AG04449 (cell line): Measurements from ENCODE around the gene CHTF18.
"Not testable (repeated sequence)": the region's sequence is repeated elsewhere in the genome, so short reads cannot be mapped to it uniquely, and the experiment has no call there.

ENCODE experiments used
- CTCF ChIA-PET: fragments of 350-600 bp; formaldehyde crosslinking; extraction: SDS; loops from one replicate; lab custom pipeline; 2021; ENCODE audit warnings: antibody characterized with exemption; lab: Yijun Ruan, JAX
- POLR2A ChIA-PET: fragments of 400-600, 350-600 bp; formaldehyde crosslinking; extraction: SDS; loops from one replicate; lab custom pipeline; 2020; ENCODE audit warnings: antibody characterized with exemption, inconsistent platforms; lab: Yijun Ruan, JAX
- DNase-seq: peaks from one replicate; pipeline ENCODE4 v3.0.0-alpha.2; 2010; ENCODE audit warnings: low read depth, low spot score
- H3K4me3 ChIP-seq: 2 replicates; pipeline ENCODE4 v1.5.1; 2011; ENCODE audit warnings: low read depth, mild to moderate bottlenecking, control low read depth, low read length
- TF ChIP-seq, protein P1 (sequence below): IDR thresholded peaks from one replicate; pipeline ENCODE4 v1.5.1; 2011; ENCODE audit warnings: mild to moderate bottlenecking, moderate library complexity, low read length, control low read depth, inconsistent platforms; ENCODE audit not compliant: insufficient read depth; ENCODE audit errors: missing control alignments

CHTF18 gene

DNA sequence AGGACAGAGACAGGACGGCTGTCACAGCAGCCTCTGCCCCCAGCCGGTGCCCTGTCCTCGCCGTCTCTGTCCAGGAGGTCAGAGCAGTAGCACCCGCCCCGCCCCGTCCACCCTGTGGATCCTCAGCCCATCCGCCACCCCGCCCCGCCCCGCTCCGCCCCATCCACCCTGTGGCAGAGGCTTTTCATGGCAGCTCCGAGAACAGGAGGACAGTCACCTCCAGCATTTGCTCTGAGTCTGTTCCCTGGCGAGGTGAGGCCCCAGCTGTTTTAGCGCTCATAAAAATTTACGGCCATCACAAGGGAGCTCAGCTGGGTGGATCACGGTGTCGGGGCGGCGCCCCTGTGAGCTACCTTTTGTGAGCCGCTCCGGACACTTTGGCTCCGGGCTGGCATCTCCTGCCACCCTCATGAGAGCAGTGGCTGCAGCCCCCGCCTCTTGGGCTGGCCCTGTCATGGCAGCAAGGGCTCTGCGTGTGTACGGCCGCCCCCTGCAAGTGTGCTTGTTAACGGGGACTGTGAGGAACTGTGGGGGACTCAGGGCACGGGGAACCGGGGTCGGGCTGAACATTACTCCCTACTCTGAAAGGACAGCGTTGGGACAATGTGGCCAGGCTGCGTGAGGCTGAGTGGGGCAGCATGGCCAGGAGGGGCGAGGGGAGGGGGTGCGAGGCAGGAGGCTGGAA, 44.4 kb downstream of the CHTF18 start:
- no peak overlapping the region for H3K4me3 ChIP-seq
- POLR2A ChIA-PET, result no interaction called here
- TF ChIP-seq, protein P1, sequence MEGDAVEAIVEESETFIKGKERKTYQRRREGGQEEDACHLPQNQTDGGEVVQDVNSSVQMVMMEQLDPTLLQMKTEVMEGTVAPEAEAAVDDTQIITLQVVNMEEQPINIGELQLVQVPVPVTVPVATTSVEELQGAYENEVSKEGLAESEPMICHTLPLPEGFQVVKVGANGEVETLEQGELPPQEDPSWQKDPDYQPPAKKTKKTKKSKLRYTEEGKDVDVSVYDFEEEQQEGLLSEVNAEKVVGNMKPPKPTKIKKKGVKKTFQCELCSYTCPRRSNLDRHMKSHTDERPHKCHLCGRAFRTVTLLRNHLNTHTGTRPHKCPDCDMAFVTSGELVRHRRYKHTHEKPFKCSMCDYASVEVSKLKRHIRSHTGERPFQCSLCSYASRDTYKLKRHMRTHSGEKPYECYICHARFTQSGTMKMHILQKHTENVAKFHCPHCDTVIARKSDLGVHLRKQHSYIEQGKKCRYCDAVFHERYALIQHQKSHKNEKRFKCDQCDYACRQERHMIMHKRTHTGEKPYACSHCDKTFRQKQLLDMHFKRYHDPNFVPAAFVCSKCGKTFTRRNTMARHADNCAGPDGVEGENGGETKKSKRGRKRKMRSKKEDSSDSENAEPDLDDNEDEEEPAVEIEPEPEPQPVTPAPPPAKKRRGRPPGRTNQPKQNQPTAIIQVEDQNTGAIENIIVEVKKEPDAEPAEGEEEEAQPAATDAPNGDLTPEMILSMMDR, result no peak
- DNase-seq, result no peak
- CTCF ChIA-PET, result no interaction called here

GRCh38 chr16:833411-833810, 45.0 kb downstream of the CHTF18 start:
- POLR2A ChIA-PET, result no interaction called here
- DNase-seq, result no peak
- H3K4me3 ChIP-seq, result no peak overlapping the region
- CTCF ChIA-PET, result no interaction called here
- TF ChIP-seq, protein P1, result no peak

- no peak overlapping the region for H3K4me3 ChIP-seq
- TF ChIP-seq, protein P1, result no peak
- no peak for DNase-seq
- POLR2A ChIA-PET, result no interaction called here
- CTCF ChIA-PET, result no interaction called here
Observed at GRCh38 chr16:835373-835772, 47.0 kb downstream of the CHTF18 start.

DNA sequence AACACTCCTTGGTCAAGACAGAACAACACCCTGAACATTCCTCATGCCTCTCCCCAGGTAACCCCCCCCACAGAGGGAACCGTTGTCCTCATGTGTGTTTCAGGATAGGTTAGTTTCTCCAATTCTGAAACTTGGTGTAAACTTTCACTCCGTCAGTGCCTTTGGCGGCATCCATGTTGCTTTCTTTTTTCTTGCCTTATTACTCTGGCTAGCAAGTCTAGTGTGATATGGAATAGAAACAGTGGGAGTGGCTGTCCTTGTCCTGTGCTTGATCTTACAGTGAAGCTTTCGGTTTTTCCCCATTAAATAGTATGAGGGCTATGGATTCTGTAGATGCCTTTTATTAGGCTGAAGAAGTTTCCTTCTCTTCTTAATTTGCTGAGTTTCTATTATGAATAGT, 47.8 kb downstream of the CHTF18 start:
- no peak for DNase-seq
- TF ChIP-seq, protein P1, result no peak
- no peak overlapping the region for H3K4me3 ChIP-seq
- CTCF ChIA-PET, result no interaction called here
- POLR2A ChIA-PET, result no interaction called here

DNA sequence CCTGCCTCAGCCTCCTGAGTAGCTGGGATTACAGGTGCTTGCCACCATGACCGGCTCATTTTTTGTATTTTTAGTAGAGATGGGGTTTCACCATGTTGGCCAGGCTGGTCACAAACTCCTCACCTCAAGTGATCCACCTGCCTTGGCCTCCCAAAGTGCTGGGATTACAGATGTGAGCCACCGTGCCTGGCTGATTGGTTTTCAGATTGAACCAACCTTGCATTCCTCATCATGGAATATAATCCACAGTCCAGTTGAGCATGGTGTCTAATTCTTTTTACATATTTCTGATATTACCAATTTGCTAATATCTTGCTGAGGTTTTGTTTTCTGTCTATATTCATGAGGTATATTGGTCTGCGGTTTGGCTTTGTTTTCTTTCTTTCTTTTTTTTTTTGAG, 48.4 kb downstream of the CHTF18 start:
- CTCF ChIA-PET, H3K4me3 ChIP-seq, DNase-seq, POLR2A ChIA-PET: not testable (repeated sequence)

GRCh38 chr16:838741-839140, 50.3 kb downstream of the CHTF18 start:
- TF ChIP-seq, protein P1, result no peak

More at GRCh38 chr16:838741-839140, 50.3 kb downstream of the CHTF18 start:
- ChIA-PET CTCF (no interaction called here), POLR2A (interaction anchor here (0.6 kb wide), 1 partner anchor 24 kb away, joined by 3 read pairs; no protein-coding TSS in a partner anchor)
- no peak overlapping the region for H3K4me3 ChIP-seq
- DNase-seq, result no peak
